ENCODE data around the gene TTC7B. TPM values are rescaled to one million over a fixed set of nuclear protein-coding genes. Genes with fewer than 3 reads are reported as not detected.

Gene TTC7B
- total and polyA plus RNA-seq, 12 donors, result 10.0 to 58.4 (median 24.7) TPM

GRCh38 chr14:90810806-90811205, 5.4 kb downstream of the TTC7B start:
- 68 to 83% (median 77%) methylated on average over 5 of the region's 5 CpGs for WGBS, 4 donors
- peaks cover 4 to 14% of the 10 kb centered on the region in 2 donors for H3K4me1 ChIP-seq (replicated peaks in 1 of 2)
- H3K27ac ChIP-seq, result no peak overlapping the region
- H3K4me3 ChIP-seq, result no peak overlapping the region
- DNase-seq, result no peak
- intact Hi-C loops (cut with DNase I), result no loop called here
- no peaks in the 10 kb centered on the region for H3K36me3 ChIP-seq (replicated peaks in 1 of 2)
- no peaks in the 10 kb centered on the region for H3K9me3 ChIP-seq (replicated peaks in 1 of 3)
- no peaks in the 10 kb centered on the region for H3K27me3 ChIP-seq
- TF ChIP-seq POLR2A (IDR thresholded peaks at IDR 0.05) (no peak), CTCF (IDR thresholded peaks at IDR 0.05) (no peak)

- H3K9me3 ChIP-seq (replicated peaks in 1 of 3), result no peaks in the 10 kb centered on the region
- no peaks in the 10 kb centered on the region for H3K36me3 ChIP-seq (replicated peaks in 1 of 2)
- DNase-seq, result no peak
- H3K4me3 ChIP-seq, result no peak overlapping the region
- no peak overlapping the region for H3K27ac ChIP-seq
- H3K4me1 ChIP-seq (replicated peaks in 1 of 2), result peaks cover 0 to 4% of the 10 kb centered on the region in 2 donors
- WGBS, 4 donors, result 90 to 94% (median 92%) methylated on average over 7 of the region's 7 CpGs
- H3K27me3 ChIP-seq, result no peaks in the 10 kb centered on the region
- TF ChIP-seq POLR2A (IDR thresholded peaks at IDR 0.05) (no peak), CTCF (IDR thresholded peaks at IDR 0.05) (no peak)
- intact Hi-C loops (cut with DNase I), result no loop called here
Observed at GRCh38 chr14:90809530-90810312, 6.5 kb downstream of the TTC7B start.

- TF ChIP-seq CTCF (IDR thresholded peaks at IDR 0.05) (no peak), POLR2A (IDR thresholded peaks at IDR 0.05) (no peak)
- H3K9me3 ChIP-seq (replicated peaks in 1 of 3), result no peaks in the 10 kb centered on the region
- no peak for DNase-seq
- H3K4me3 ChIP-seq, result no peak overlapping the region
- no peaks in the 10 kb centered on the region for H3K4me1 ChIP-seq (replicated peaks in 1 of 2)
- H3K36me3 ChIP-seq (replicated peaks in 1 of 2), result no peaks in the 10 kb centered on the region
- no peaks in the 10 kb centered on the region for H3K27me3 ChIP-seq
- no peak overlapping the region for H3K27ac ChIP-seq
- WGBS, 4 donors, result 92 to 96% (median 94%) methylated on average over 13 to 15 of the region's 15 CpGs
- intact Hi-C loops (cut with DNase I), result no loop called here
Observed at GRCh38 chr14:90808759-90809529, 7.3 kb downstream of the TTC7B start.

GRCh38 chr14:90807060-90807459, 9.2 kb downstream of the TTC7B start:
- 85 to 89% (median 88%) methylated on average over 5 to 6 of the region's 6 CpGs for WGBS, 4 donors
- intact Hi-C loops (cut with DNase I), result no loop called here
- TF ChIP-seq CTCF (IDR thresholded peaks at IDR 0.05) (no peak), POLR2A (IDR thresholded peaks at IDR 0.05) (no peak)
- no peak overlapping the region for H3K27ac ChIP-seq
- H3K36me3 ChIP-seq (replicated peaks in 1 of 2), result no peaks in the 10 kb centered on the region
- DNase-seq, result no peak
- H3K4me1 ChIP-seq (replicated peaks in 1 of 2), result no peaks in the 10 kb centered on the region
- no peaks in the 10 kb centered on the region for H3K9me3 ChIP-seq (replicated peaks in 1 of 3)
- H3K4me3 ChIP-seq, result no peak overlapping the region
- no peaks in the 10 kb centered on the region for H3K27me3 ChIP-seq

Data from adrenal gland (tissue), 12 donors.